ENCODE measurements around the gene ARID3A.

Gene ARID3A

DNA sequence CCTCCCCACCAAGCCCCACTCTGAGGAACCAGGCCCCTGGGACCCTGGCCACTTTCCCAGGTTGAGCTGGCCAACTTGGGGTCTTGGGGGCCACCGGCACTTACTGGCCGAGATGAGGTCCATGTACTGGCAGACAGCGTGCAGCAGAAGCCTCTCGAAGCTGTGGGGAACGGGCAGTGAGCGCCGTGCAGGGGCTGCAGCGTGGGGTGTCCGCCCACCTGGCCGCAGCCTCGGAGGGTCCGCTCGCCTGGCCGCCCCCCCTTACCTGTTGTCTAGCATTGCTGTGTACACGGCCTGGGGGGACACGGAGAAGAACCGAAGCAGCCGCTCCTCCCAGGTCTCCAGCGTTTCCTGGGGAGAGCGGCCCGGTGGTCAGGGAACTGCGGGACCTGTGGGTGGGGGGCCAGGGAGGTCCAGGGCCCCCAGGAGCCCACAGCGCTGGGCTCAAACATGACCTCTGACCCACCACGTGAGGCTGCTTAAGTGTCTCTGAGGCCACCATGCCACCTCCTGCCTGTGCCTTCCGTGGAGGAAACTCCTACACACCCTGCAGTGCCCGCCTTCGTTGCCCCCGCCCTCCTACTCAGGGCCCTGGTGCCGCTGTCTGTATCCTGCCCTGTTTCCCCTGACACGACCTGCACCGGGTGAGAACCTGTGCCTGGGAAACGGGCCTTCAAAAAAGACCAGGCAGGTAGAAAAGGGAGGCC, 26.3 kb upstream of the ARID3A start:
- no peaks in the 10 kb centered on the region for H3K9me3 Mint-ChIP-seq
- H3K27ac Mint-ChIP-seq, result no peak overlapping the region
- H3K27me3 Mint-ChIP-seq, result no peaks in the 10 kb centered on the region
- H3K4me1 Mint-ChIP-seq, result peaks cover 15 to 23% of the 10 kb centered on the region in 2 donors
- no peak for ATAC-seq (replicated peaks)
- H3K36me3 Mint-ChIP-seq, result peaks cover 28 to 44% of the 10 kb centered on the region in 2 donors
- DNase-seq, result no peak
- H3K4me3 Mint-ChIP-seq, result no peak overlapping the region

- peaks cover 15 to 24% of the 10 kb centered on the region in 2 donors for H3K4me1 Mint-ChIP-seq
- H3K36me3 Mint-ChIP-seq, result peaks cover 29 to 45% of the 10 kb centered on the region in 2 donors
- no peak for DNase-seq
- H3K27ac Mint-ChIP-seq, result no peak overlapping the region
- ATAC-seq (replicated peaks), result no peak
- no peaks in the 10 kb centered on the region for H3K27me3 Mint-ChIP-seq
- no peaks in the 10 kb centered on the region for H3K9me3 Mint-ChIP-seq
- no peak overlapping the region for H3K4me3 Mint-ChIP-seq
These were observed 25.9 kb upstream of the ARID3A start for GRCh38 chr19:900043-900301.

DNA sequence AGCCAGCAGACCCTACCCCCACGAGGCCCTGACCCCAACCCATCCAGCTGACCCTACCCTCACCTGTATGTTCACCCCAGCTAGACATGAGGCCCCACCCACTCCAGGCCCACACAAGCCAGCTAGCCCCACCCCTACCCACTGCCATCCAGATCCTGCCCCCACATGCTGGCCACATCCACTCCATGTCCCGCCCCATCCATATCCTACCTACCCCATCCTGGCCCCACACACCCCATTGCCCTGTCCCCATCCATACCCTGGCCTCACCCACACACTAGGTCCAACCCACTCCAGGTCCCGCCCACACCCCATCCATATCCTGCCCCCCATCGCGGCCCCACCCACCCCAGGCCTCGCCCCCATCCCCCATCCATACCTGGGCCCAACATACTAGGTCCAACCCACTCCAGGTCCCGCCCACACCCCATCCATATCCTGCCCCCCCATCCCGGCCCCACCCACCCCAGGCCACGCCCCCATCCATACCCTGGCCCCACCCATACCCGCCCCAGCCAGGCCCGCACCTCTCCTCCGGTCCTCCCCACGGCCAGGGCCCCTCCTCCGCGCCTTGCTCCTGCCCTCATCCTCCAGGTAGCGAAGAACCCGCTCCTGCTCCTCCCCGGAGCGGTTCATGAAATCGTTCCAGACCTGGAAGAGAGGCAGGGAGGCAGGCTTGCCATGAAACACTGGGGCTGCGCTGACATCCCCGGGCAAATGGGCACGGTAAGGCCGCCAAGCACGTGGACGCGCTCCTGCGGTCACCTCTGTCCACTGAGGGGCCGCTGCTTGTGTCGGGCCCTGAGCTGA, 25.3 kb upstream of the ARID3A start:
- H3K36me3 Mint-ChIP-seq, result peaks cover 29 to 46% of the 10 kb centered on the region in 2 donors
- ATAC-seq (replicated peaks), result peak; percentile 34 to 41
- H3K4me1 Mint-ChIP-seq, result peaks cover 13 to 24% of the 10 kb centered on the region in 2 donors
- no peak overlapping the region for H3K27ac Mint-ChIP-seq
- no peak for DNase-seq
- no peaks in the 10 kb centered on the region for H3K27me3 Mint-ChIP-seq
- no peaks in the 10 kb centered on the region for H3K9me3 Mint-ChIP-seq
- H3K4me3 Mint-ChIP-seq, result no peak overlapping the region

DNA sequence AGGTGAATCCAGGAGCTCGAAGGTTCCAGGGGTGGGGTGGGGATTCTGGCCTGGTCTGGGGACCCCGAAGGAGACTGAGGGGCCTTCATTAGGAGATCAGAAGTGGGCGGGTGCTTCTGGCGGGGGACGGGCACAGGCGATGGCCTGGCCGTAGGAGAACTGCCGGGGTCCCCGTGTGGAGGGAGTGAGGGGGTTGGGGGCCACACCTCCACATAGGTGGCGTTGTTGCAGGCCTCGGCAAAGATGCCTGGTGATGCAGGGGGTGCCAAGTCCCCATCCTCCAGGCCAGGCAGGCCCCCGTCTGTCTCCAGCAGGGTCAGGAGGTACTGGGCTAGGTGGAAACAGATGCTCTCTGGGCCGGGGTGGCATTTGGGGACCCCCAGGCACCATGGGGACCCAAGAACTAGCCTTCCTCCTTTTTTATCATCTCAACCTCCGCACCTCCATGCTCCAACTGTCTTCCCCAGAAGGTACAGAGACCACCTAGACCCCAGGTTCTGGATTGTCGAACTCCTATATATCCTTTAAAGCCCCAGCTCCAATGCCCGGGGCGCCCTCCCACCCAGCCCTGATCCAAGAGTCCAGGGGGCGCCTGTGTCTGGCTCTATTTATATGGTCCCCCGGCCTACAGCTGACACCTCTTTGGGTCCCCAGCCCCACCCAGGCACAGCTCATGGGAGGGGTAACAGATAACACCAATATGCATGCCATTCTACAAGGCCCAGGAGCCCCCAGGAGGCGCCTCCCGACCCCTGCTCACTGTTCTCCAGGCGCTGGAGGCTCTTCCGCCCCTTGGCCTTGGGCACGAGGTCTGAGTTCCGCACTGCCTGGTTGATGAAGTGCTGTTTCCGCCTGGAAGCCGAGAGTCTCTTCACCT, 24.4 kb upstream of the ARID3A start:
- H3K4me1 Mint-ChIP-seq, result peaks cover 14 to 28% of the 10 kb centered on the region in 2 donors
- DNase-seq (no peak), ATAC-seq (replicated peaks) (no peak)
- no peaks in the 10 kb centered on the region for H3K27me3 Mint-ChIP-seq
- peak overlapping the region; percentile 31 for H3K27ac Mint-ChIP-seq
- H3K9me3 Mint-ChIP-seq, result no peaks in the 10 kb centered on the region
- H3K36me3 Mint-ChIP-seq, result peaks cover 24 to 46% of the 10 kb centered on the region in 2 donors
- no peak overlapping the region for H3K4me3 Mint-ChIP-seq

DNA sequence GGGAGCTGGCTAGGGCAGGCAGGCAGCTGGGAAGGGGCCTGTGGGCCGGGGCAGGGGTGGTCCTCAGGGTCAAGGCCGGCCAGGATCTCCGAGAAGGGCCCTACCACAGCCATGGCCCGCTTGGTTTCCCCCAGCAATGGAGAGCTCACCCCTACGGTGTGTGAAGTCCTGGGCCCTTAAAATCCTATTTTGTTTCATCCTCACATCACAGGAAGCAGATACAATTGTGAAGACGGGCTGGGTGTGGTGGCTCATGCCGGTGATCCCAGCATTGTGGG, 23.8 kb upstream of the ARID3A start:
- no peak for ATAC-seq (replicated peaks)
- H3K27me3 Mint-ChIP-seq, result no peaks in the 10 kb centered on the region
- H3K4me1 Mint-ChIP-seq, result peaks cover 17 to 30% of the 10 kb centered on the region in 2 donors

GRCh38 chr19:902446-903226, 23.2 kb upstream of the ARID3A start:
- H3K9me3 Mint-ChIP-seq, result no peaks in the 10 kb centered on the region
- H3K4me3 Mint-ChIP-seq, result no peak overlapping the region
- no peak for ATAC-seq (replicated peaks)
- peaks cover 19 to 42% of the 10 kb centered on the region in 2 donors for H3K36me3 Mint-ChIP-seq
- no peak for DNase-seq
- H3K27me3 Mint-ChIP-seq, result no peaks in the 10 kb centered on the region
- peaks cover 23 to 36% of the 10 kb centered on the region in 2 donors for H3K4me1 Mint-ChIP-seq
- H3K27ac Mint-ChIP-seq, result no peak overlapping the region

More for the DNA sequence above, 23.8 kb upstream of the ARID3A start:
- peaks cover 23 to 41% of the 10 kb centered on the region in 2 donors for H3K36me3 Mint-ChIP-seq
- H3K4me3 Mint-ChIP-seq, result no peak overlapping the region
- H3K27ac Mint-ChIP-seq, result peak overlapping the region; percentile 31
- DNase-seq, result no peak
- H3K9me3 Mint-ChIP-seq, result no peaks in the 10 kb centered on the region

- peaks cover 24 to 43% of the 10 kb centered on the region in 2 donors for H3K4me1 Mint-ChIP-seq
- H3K9me3 Mint-ChIP-seq, result no peaks in the 10 kb centered on the region
- H3K36me3 Mint-ChIP-seq, result peaks cover 16 to 39% of the 10 kb centered on the region in 2 donors
- ATAC-seq (replicated peaks), result no peak
- H3K27ac Mint-ChIP-seq, result no peak overlapping the region
- no peak overlapping the region for H3K4me3 Mint-ChIP-seq
- no peaks in the 10 kb centered on the region for H3K27me3 Mint-ChIP-seq
- no peak for DNase-seq
These were observed 22.5 kb upstream of the ARID3A start for GRCh38 chr19:903266-903797.

GRCh38 chr19:904545-904944, 21.3 kb upstream of the ARID3A start:
- Mint-ChIP-seq H3K4me1 (peaks cover 32 to 55% of the 10 kb centered on the region in 2 donors), H3K9me3 (no peaks in the 10 kb centered on the region)

DNA sequence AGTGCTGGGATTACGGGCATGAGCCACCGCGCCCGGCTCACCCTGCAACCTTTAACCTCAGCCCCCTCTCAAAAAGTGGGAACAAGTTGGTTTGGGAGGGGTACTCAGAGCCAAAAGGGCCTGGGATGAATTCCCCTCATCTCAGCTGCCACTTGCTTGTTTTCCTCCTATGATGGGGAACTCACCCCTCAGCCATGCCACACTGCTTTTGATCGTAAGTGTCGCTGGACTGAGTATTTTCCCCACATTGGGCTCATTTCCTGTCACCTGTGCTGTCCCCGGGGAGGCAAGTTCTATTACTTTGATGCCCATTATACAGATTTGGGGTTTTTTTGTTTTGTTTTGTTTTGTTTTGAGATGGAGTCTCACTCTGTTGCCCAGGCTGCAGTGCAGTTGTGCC, 19.4 kb upstream of the ARID3A start:
- Mint-ChIP-seq H3K4me1 (peaks cover 31 to 60% of the 10 kb centered on the region in 2 donors), H3K27me3 (no peaks in the 10 kb centered on the region), H3K27ac (peak overlapping the region; percentile 99), H3K36me3 (peaks cover 11 to 32% of the 10 kb centered on the region in 2 donors), H3K4me3 (peak overlapping the region; percentile 29 to 43), H3K9me3 (no peaks in the 10 kb centered on the region)
- DNase-seq, result no peak
- ATAC-seq (replicated peaks), result peak; percentile 5 to 15

More at GRCh38 chr19:904545-904944, 21.3 kb upstream of the ARID3A start:
- no peak overlapping the region for H3K27ac Mint-ChIP-seq
- no peaks in the 10 kb centered on the region for H3K27me3 Mint-ChIP-seq
- H3K4me3 Mint-ChIP-seq, result no peak overlapping the region
- ATAC-seq (replicated peaks) (no peak), DNase-seq (no peak)
- H3K36me3 Mint-ChIP-seq, result peaks cover 14 to 39% of the 10 kb centered on the region in 2 donors

DNA sequence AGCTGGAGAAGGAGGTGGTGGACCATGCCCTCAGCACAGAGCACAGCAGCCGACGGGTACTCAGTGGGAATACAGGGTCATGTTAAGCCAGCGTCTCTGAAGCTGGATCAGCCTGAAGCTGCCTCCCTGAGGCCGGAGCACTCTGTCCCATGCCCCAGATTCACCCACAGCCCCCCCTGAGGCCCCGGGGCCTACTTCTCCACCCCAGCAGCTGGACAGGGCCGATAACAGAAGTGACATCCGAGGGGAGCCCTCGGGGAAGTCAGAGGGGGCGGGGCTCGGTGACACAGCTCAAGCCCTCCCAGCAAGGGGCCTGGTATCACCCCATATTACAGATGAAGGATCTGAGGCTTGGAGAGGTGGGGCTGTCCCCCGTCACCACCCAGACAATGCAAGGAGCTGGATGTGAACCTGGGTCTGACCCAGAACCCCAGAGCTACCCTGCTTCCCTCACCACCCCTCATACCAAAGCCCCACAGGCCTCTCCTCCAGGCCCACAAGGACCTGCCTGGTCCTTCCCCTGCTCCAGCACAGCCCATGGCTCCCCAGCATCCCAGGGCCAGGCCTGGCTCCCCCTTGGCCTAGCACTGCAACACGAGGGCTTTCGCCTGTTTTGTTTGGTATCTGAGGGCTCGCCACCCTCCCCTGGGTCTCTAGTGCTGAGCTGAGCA, 18.5 kb upstream of the ARID3A start:
- peaks cover 31 to 60% of the 10 kb centered on the region in 2 donors for H3K4me1 Mint-ChIP-seq
- peak overlapping the region; percentile 25 to 29 for H3K4me3 Mint-ChIP-seq
- no peaks in the 10 kb centered on the region for H3K9me3 Mint-ChIP-seq
- DNase-seq (peak; percentile 63), ATAC-seq (replicated peaks) (peak; percentile 58 to 63)
- H3K27me3 Mint-ChIP-seq, result no peaks in the 10 kb centered on the region
- peaks cover 11 to 29% of the 10 kb centered on the region in 2 donors for H3K36me3 Mint-ChIP-seq
- H3K27ac Mint-ChIP-seq, result peak overlapping the region; percentile 99

- peak overlapping the region; percentile 31 for H3K27ac Mint-ChIP-seq
- no peaks in the 10 kb centered on the region for H3K9me3 Mint-ChIP-seq
- peaks cover 0 to 6% of the 10 kb centered on the region in 2 donors for H3K27me3 Mint-ChIP-seq
- DNase-seq (no peak), ATAC-seq (replicated peaks) (no peak)
- peak overlapping the region; percentile 68 to 69 for H3K4me3 Mint-ChIP-seq
- peaks cover 25 to 50% of the 10 kb centered on the region in 2 donors for H3K4me1 Mint-ChIP-seq
- peaks cover 5 to 16% of the 10 kb centered on the region in 2 donors for H3K36me3 Mint-ChIP-seq
These were observed 14.4 kb upstream of the ARID3A start for GRCh38 chr19:911197-912033.

DNA sequence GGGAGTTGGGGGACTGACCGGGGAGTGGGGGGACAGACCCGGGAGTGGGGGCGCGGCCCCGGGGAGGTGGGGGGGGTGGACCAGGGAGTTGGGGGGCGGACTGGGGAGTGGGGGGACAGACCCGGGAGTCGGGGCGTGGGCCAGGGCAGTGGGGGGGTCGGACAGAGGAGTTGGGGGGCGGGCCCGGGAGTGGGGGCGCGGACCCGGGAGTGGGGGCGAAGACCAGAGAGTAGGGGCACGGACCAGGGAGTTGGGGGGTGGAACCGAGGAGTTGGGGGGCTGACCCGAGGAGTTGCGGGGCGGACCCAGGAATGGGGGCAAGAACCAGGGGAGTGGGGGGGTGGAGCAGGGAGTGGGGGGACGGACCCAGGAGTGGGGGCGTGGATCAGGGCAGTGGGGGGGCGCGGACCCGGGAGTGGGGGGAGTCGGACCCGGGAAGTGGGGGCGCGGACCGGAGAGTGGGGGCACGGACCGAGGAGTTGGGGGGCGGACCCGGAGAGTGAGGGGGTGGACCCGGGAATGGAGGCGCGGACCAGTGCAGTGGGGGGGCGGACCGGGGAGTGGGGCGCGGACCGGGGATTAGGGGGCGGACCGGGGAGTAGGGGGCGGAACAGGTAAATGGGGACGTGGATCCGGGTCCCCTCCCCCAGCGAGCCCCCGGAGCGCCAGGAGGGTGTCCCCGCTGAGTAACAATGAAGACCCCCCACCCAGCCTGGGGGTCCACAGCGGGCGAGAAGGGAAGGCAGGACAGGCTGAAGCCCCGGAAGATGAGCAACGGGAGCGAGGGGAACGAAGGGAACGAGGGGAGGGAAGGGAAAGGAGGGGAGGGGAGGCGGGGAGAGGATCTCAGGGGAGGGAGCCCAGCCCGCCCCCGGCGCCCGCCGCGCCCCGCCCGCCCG, 13.4 kb upstream of the ARID3A start:
- H3K9me3 Mint-ChIP-seq, result no peaks in the 10 kb centered on the region
- ATAC-seq (replicated peaks), result no peak
- peak overlapping the region; percentile 91 to 92 for H3K4me3 Mint-ChIP-seq
- peaks cover 3 to 14% of the 10 kb centered on the region in 2 donors for H3K36me3 Mint-ChIP-seq
- no peak for DNase-seq
- peak overlapping the region; percentile 97 for H3K27ac Mint-ChIP-seq
- H3K27me3 Mint-ChIP-seq, result peaks cover 0 to 12% of the 10 kb centered on the region in 2 donors
- H3K4me1 Mint-ChIP-seq, result peaks cover 16 to 40% of the 10 kb centered on the region in 2 donors

Data from stimulated activated naive B cell treated with anti-CD40 and anti-IgM and Interleukin-4, amounts not matched to agents 10 μg/mL and 1 μg/mL and 100 μg/mL, for 72 hours (primary cell).